Stimulated activated naive CD8-positive, alpha-beta T cell treated with anti-CD3 and anti-CD28 coated beads, Interleukin-15, amount 100 ng/mL, for 72 hours (primary cell): ENCODE measurements around the gene CBX4.

Source experiments
- ATAC-seq: fragments of 150-1000 bp; cut with Tn5 transposase; 2 replicates; pipeline ENCODE4 v1.10.0; 2021; ENCODE audit warnings: mild to moderate bottlenecking, moderate library complexity
- DNase-seq, 2 donors: peaks; one replicate each; pipeline ENCODE4 v3.0.0; 2021 to 2022
- H3K27ac Mint-ChIP-seq, 2 donors: one replicate each; pipeline ENCODE4 v1.8.0; 2022; ENCODE audit warnings: mild to moderate bottlenecking in 2 of 2, mixed read lengths in 2 of 2, moderate library complexity in 2 of 2
- H3K27me3 Mint-ChIP-seq: one replicate; pipeline ENCODE4 v1.8.0; 2022; ENCODE audit warnings: mixed read lengths
- H3K4me1 Mint-ChIP-seq: one replicate; pipeline ENCODE4 v1.8.0; 2022; ENCODE audit warnings: mild to moderate bottlenecking, mixed read lengths
- H3K4me3 Mint-ChIP-seq, 2 donors: one replicate each; pipeline ENCODE4 v1.8.0; 2022; ENCODE audit warnings: mild to moderate bottlenecking in 2 of 2, mixed read lengths in 2 of 2, moderate library complexity in 1 of 2
- H3K9me3 Mint-ChIP-seq, 2 donors: one replicate each; pipeline ENCODE4 v1.8.0; 2022; ENCODE audit warnings: mixed read lengths in 2 of 2

CBX4 gene

DNA sequence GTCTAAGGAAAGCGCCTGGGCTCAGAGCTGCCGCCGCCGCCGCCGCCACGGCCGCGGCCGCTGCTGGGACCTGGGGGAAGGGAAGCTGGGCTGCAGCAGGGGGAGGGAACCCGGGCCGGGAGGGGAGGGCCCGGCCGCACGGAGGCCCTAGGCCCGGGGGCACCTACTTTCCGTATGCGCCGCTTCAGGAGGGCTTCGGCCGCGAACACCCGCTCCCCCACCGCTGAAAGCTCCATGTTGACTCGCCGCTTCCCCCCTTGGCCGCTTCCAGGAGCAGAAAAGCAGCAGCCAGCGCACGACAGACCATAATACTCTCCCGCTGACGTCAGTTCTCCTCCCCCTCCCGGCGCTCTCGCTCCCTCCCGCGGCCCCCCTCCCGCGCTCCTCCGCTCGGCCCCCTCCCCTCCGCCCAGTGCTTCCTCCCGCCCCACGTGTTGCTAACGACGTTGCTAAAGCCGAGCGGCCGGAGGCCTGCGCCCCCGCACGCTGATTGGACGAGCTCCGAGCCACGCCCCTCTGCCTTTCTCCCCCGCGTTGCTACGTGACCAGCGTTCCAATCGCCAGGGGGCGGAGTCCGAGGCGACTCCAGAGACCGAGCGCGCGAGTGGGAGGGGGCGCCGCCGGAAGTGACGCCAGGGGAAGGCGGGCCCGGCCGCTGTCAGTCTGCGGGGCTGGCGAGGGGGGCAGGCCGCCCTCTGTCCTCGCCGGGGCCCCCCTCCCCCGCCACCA, 42.3 kb downstream of the CBX4 start, which contains the start of gene CBX8:
CBX8 (minus strand) TSS at position 315 of the 729 bp plus-strand sequence; CDS start at position 236, 79 bp downstream.
- Mint-ChIP-seq H3K27me3 (peaks cover 54% of the 10 kb centered on the region), H3K9me3 (no peaks in the 10 kb centered on the region), H3K27ac (peak within 1 kb of the TSS; percentile 61 to 80), H3K4me1 (peaks cover 55% of the 10 kb centered on the region), H3K4me3 (peak within 1 kb of the TSS; percentile 78 to 84)
- peak; percentile 100 for DNase-seq
- ATAC-seq: peak; percentile 87

DNA sequence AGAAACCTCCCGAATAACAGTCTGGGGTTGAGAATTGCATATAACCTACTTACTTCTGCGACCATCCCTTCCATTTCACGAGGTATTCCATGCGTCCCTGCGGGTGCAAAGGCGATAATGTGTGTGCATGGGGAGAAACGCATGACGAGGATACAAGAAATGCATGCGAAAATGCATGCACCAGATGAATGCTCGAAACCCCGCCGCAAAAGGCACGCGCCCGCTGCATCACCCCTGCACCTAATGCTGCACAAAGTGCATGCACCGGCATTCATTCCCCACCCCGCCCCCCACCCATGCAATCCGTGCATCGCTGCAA, 42.8 kb downstream of the CBX4 start:
- DNase-seq (no peak), ATAC-seq (no peak)
- Mint-ChIP-seq H3K4me3 (peak overlapping the region; percentile 78 to 84), H3K4me1 (peaks cover 55% of the 10 kb centered on the region), H3K27me3 (peaks cover 54% of the 10 kb centered on the region), H3K9me3 (no peaks in the 10 kb centered on the region), H3K27ac (no peak overlapping the region)

DNA sequence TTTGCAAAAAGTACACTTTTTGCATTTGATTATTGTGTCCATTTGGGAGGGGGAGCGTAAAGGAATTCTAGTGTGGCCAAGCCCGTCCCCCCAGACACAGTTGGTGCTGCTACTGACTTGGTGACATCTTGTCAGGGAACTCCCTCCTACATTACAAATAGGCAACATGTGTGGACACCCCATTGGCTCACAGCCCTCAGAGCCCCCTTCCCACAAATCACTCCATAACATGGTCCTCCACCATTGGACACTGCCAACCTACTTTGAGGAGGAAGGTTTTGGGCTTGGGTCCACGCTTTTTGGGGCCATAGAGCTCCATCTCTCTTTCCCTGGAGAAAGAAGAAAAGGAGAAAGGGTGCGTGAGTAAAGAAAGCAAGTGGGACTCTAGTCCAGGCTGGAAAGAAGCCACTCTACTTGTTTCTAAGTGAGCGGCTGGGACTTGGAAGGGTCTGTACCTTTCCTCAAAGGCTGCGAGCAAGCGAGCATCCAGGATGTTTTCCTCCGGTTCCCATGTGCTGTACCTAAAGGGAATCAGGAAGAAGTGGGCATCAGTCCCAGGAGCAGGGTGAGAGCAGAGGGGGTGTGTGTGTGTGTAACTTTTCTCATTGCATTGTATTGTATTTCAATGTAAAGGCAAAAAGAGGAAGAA, 43.3 kb downstream of the CBX4 start:
- H3K27me3 Mint-ChIP-seq: peaks cover 57% of the 10 kb centered on the region
- DNase-seq (no peak), ATAC-seq (no peak)
- peaks cover 56% of the 10 kb centered on the region for H3K4me1 Mint-ChIP-seq
- peak overlapping the region; percentile 78 to 84 for H3K4me3 Mint-ChIP-seq
- no peak overlapping the region for H3K27ac Mint-ChIP-seq
- H3K9me3 Mint-ChIP-seq: no peaks in the 10 kb centered on the region

DNA sequence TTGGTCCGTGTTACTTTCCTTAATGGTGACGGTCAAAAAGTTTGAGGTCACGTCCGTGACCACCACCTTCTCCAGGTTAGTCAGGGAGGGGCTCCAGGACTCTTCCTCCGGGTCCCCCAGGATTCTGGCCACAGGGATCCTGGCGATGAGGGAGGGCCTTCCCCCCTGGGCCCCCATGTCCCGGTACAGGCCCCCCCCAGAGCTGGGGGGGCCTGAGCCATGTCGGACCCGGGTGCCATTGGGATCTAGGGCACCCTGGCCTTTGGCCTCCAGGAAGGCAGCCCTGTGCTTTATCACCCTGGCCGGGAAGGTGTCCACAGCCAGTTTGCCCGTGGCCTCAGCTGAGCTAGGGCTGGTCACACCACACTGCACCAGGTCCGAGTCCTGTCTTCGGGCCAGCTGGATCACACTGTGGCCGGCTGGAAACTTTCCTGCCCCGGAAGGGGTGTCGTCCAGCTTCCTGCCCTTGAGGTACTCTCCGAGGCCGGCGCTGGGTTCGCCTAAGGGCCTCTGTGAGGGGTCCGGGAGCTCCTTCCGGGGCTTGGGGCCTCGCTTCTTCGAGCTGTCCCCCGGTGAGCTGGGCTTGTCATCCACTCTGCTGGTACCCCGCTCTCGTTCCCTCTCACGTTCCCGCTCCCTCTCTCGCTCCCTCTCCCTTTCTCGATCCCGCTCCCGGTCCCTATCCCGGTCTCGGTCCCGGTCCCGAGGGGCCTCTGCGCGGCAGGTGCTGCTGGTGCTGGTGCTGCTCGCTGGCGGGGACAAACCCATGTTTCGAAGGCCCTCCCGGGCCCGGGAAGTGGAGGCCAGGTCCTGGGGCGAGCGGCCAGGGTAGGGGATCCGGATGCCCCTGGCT, 44.4 kb downstream of the CBX4 start:
- DNase-seq: no peak
- H3K27ac Mint-ChIP-seq: no peak overlapping the region
- no peak overlapping the region for H3K4me3 Mint-ChIP-seq
- ATAC-seq: no peak
- H3K27me3 Mint-ChIP-seq: peaks cover 57% of the 10 kb centered on the region
- peaks cover 56% of the 10 kb centered on the region for H3K4me1 Mint-ChIP-seq
- no peaks in the 10 kb centered on the region for H3K9me3 Mint-ChIP-seq

DNA sequence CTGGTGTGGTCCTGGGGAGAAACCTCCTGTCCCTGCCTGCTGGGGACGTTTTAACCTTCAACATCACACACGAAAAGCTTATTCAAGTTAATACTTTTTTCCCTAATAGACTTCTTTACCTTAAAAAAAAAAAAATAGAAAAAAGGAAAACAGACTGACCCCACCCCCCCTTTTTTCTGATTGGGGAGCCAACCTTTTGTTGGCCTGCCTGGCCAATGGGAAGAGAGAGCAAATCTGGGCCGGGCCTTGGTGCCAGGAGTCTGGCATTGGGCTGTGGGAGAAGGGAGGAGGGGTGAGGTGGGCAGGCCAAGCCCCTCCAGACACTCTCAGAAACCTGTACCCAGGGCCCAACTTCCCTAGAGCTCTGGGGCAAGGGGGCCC, 45.3 kb downstream of the CBX4 start:
- ATAC-seq (no peak), DNase-seq (no peak)
- peaks cover 57% of the 10 kb centered on the region for H3K27me3 Mint-ChIP-seq
- no peak overlapping the region for H3K4me3 Mint-ChIP-seq
- peaks cover 47% of the 10 kb centered on the region for H3K4me1 Mint-ChIP-seq
- no peaks in the 10 kb centered on the region for H3K9me3 Mint-ChIP-seq
- H3K27ac Mint-ChIP-seq: no peak overlapping the region

DNA sequence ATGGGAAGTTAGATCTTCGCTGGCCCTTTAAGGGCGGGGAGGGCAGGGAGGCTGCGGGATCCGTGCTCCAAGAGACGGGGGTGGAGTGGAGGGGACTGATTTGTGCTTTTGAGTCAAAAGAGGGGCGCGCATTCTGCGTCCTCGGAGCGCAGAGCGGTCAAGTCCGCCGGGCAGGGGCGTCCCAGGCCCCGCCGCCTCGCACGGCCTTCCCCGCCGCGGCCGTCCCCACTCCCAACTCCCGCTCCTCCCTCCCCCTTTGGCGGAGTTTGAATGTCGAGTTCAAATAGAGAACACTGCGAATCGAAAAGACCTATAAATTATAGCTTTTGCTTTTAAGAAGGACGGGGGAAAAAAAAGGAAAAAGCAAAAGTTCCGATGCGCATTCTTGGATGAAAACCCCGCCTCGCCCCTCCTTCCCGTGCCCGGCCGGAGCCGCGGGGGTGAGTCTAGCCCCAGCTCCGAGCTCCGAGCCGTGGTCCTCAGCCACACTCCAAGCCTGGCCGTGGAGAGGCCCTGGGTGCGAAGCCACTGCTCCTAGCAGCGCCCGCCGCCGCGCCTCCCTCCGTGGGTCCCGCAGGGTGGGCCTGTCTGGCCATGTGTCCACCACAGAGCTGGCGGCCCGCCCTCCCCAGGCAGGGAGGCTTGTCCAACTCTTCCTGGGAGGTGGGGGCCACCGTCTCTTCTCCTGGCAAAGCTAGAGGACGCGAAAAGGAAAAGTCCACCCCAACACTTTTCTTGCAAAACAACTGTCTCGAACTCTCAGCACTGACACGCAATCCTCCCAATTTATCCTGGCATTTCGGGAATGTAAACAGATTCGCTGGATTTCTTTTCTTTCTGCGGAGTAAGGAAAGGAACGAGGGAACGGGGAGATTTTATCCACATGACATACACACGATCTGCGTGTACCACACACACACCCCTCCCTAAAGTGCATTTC, 46.0 kb downstream of the CBX4 start:
- Mint-ChIP-seq H3K4me1 (peaks cover 40% of the 10 kb centered on the region), H3K4me3 (no peak overlapping the region), H3K27ac (no peak overlapping the region), H3K9me3 (no peaks in the 10 kb centered on the region), H3K27me3 (peaks cover 57% of the 10 kb centered on the region)
- no peak for DNase-seq
- no peak for ATAC-seq

DNA sequence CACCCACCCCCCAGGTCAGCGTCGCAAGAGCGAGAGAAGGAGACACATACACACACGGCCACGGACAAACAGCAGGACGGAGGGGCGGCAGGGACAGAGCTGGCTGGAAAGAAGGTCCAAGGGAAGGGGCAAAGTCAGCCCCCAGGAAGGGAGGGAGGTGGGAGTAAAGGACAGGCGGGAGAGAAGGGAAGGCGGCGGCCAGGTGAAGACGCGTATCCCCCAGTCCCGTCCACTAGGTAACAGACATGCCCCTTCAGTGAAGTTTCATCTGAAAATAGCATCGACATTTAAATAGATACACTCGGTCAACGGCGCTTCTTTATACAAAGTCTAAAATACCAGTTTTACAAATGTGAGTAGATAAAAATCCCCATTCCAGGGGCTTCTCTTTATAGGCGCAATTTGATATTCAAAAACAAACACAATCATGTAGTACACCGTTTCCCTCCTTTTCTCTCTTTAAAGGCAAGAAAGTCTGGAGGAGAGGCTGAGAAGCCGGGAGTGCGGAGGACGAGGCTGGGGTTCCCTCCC, 46.8 kb downstream of the CBX4 start:
- no peaks in the 10 kb centered on the region for H3K9me3 Mint-ChIP-seq
- peak overlapping the region in 1 of 2 donors; percentile 59 for H3K27ac Mint-ChIP-seq
- ATAC-seq (no peak), DNase-seq (no peak)
- peaks cover 63% of the 10 kb centered on the region for H3K27me3 Mint-ChIP-seq
- H3K4me1 Mint-ChIP-seq: peaks cover 39% of the 10 kb centered on the region
- no peak overlapping the region for H3K4me3 Mint-ChIP-seq

DNA sequence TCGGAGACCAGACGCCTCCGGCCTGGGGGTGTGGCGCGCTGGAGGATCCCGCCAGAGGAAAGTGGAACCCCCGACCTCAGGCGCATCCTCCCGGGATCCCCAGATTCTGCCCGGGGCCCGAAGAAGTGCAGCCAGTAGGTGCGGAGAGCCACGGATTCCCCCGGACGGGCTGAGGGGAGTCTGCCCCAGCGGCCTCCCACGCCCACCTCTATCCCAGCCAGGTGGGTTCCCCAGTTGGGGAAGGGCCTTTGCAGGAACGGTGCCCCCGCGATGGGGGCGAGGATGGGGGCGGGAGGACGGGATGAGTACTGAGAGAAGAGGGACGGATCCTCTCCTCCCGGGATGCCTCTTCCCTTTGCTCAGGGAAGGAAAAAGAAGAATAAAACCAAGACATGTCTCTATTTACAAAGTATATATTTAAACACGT, 47.5 kb downstream of the CBX4 start:
- no peak overlapping the region for H3K4me3 Mint-ChIP-seq
- H3K4me1 Mint-ChIP-seq: peaks cover 39% of the 10 kb centered on the region
- ATAC-seq (no peak), DNase-seq (no peak)
- no peak overlapping the region for H3K27ac Mint-ChIP-seq
- peaks cover 70% of the 10 kb centered on the region for H3K27me3 Mint-ChIP-seq
- no peaks in the 10 kb centered on the region for H3K9me3 Mint-ChIP-seq

DNA sequence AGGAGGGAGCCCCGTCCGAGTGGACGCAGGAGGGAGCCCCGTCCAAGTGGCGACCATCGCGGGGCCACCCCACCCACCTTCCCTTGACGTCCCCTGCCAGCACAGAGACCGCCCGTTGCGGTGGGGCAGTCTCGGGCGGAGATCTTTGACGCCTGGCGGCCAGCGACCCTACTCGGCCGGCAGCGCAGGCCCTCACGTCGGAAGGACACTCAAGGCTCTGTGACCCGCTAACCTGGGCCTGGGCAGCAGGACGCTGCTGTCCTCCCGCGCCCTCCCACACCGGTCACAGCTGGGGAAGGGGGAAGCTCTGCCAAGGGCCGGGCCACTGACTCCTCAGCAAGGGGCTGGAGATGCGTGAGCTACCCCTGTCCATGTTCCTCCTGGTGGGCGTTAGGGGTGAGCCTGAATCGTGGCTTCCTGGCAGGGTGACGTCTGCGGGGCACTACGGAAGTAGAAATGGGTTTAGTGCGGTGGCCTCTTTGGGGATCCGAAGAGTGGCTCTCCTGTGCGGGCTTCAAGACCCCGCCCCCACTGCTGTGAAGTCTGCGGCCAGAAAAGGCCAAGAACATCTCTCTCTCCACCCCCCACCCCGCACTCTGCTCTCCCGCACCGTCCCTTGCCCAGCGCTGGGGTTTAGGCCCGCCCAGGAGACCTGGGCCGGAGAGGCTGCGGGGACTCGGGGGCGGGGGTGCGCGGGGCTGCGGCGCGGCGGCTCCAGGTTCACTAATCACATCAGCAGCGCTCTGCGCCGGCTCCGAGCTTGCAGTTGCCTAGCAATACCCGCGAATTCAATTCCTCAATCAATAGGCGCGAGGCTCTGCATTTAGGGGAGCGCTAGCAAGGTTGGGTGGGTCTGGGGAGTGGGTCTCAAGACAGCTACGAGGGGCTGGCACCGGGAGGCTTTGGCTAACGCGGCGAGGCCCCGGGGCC, 48.2 kb downstream of the CBX4 start:
- no peak for DNase-seq
- Mint-ChIP-seq H3K4me3 (peak overlapping the region; percentile 20 to 52), H3K27ac (no peak overlapping the region), H3K4me1 (peaks cover 34% of the 10 kb centered on the region), H3K27me3 (peaks cover 77% of the 10 kb centered on the region), H3K9me3 (no peaks in the 10 kb centered on the region)
- ATAC-seq: peak; percentile 31

DNA sequence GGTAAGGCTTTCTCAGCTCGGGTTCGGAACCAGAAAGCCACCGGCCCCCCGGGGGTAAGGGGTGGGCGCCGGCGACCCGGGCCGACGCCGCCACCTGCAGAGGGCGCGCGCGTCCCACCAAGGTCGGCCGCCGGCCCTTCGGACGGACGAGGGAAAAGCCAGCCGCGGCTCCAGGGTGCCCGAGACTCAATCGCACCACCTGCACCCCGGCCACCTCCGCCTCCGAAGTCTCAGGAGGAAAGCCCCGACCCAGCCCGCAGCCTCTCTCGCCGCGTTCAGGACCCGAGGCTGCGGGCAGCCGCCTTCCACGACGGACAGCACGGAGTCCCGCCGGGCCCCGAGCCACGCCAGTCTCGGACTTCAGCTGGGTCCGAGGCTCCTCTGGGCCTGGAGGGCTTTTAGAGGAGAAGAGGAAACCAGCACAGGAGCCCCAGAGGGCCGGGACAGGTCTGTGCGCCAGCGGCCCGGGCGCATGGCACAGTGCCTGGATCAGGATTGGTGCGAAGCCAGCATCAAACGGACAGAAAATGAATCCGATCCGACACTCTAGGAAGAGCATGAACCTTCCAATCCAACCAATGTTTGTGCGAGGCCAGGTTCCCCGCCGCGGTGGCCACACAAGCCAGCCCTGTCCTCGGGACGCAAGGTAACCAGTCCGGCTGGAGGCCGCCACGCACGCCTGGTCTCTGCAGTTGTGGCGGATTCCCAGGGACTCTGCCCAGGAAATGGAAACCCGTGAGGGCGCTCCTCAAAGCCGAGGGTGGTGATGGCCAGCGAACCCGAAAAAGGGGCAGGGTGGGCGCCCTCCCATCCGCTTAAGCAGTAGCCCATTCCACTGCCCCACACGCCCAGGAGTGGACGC, 49.1 kb downstream of the CBX4 start:
- H3K27me3 Mint-ChIP-seq: peaks cover 86% of the 10 kb centered on the region
- peaks cover 28% of the 10 kb centered on the region for H3K4me1 Mint-ChIP-seq
- peak overlapping the region; percentile 9 to 45 for H3K4me3 Mint-ChIP-seq
- peak overlapping the region in 1 of 2 donors; percentile 12 for H3K27ac Mint-ChIP-seq
- H3K9me3 Mint-ChIP-seq: no peaks in the 10 kb centered on the region
- ATAC-seq (peak; percentile 57), DNase-seq (no peak)

DNA sequence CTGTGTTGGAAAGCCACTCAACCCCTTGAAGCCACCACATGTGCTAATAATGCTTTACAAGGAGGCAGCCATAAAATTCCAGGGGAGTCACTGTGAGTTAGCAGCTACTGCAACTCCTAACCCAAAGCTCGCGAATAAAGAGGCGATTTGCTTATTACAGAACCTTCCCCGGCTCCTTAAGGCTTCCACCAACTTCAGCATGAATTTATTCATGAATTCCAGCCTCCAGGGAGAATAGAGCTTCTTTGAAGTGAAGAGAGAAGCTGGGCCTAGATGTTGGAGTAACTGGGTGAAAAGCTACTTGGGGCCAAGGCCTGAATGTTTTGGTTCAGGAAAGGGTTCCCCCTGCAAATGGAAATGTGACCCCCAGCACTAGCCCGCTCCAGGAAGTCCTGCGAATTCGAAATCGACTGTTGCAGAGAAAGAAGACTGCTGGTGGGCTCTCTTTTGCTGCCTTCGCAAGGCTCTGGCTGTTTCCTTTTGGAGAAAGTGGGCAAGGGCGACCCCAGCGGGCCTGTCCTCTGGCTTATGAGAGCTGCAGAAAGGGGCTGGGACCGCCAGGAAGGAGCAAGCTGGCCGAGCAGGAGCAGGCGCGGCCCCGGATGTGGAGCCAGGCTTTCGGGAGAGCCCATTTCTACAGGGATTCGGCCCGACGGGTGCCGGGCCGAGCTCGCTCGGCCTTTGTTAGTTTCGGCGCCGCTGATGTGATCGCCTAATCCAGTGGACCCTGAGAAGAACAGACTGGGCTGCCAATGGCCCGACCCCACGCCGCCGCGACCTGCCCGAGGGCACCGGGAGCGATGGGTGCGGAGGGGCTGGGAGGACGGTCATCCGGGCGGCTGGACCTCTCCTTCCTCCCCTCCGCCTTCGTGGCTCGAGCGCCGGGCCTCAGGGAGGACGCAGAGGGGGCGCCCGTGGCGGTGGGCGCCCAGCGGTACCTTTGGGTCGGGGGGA, 50.0 kb downstream of the CBX4 start:
- no peak for ATAC-seq

DNA sequence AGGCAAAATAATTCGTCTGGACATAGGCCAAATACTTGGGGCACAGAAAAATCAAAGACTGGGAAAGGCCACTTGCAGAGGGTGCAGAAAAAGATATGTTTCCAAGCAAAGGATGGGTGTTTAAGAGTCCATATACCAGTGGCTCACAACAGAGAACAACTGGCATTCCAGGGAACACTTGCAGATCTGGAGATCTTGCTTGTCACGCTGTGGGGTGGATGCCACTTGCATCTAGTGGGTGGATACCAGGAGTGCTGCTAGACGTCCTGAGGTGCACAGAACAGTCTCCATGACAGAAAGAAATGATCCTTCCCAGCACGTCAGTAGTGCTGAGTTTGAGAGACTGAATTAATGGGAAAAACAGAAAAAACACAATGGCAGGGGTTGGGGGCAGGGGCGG, 50.8 kb downstream of the CBX4 start:
- no peak for ATAC-seq
- peaks cover 82% of the 10 kb centered on the region for H3K27me3 Mint-ChIP-seq
- H3K4me3 Mint-ChIP-seq: no peak overlapping the region
- no peak for DNase-seq
- H3K4me1 Mint-ChIP-seq: peaks cover 28% of the 10 kb centered on the region
- no peak overlapping the region for H3K27ac Mint-ChIP-seq
- H3K9me3 Mint-ChIP-seq: no peaks in the 10 kb centered on the region

More for the DNA sequence above, 50.0 kb downstream of the CBX4 start:
- Mint-ChIP-seq H3K27me3 (peaks cover 88% of the 10 kb centered on the region), H3K4me3 (peak overlapping the region in 1 of 2 donors; percentile 63), H3K27ac (no peak overlapping the region), H3K9me3 (no peaks in the 10 kb centered on the region), H3K4me1 (peaks cover 28% of the 10 kb centered on the region)
- no peak for DNase-seq
